DMS79 (cell line): ENCODE measurements around the gene PHYKPL.
"Not testable (repeated sequence)": the region's sequence is repeated elsewhere in the genome, so short reads cannot be mapped to it uniquely, and the experiment has no call there.

Experiments used
- DNase-seq: peaks from one replicate; lab custom pipeline; 2025; lab: John Stamatoyannopoulos, UW

The PHYKPL gene

DNA sequence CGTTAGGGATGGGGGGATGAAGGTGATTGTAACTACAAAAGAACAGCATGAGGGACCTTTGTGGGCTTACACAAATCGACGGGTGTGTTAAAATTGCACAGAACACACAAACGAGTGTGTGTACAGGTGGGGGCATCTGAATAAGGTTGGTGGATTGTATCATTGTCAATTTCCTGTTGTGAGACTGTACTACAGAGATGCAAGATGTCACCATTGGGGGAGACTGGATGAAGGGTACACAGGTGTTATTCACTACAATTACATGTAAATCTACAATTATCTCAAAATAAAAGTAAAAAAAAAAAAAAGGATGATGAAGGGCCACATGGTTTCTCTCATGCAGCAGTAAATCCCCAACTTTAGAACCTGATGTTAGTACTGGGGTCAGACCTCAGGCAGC is 31.4 kb upstream of the PHYKPL start:
- DNase-seq = no peak

DNA sequence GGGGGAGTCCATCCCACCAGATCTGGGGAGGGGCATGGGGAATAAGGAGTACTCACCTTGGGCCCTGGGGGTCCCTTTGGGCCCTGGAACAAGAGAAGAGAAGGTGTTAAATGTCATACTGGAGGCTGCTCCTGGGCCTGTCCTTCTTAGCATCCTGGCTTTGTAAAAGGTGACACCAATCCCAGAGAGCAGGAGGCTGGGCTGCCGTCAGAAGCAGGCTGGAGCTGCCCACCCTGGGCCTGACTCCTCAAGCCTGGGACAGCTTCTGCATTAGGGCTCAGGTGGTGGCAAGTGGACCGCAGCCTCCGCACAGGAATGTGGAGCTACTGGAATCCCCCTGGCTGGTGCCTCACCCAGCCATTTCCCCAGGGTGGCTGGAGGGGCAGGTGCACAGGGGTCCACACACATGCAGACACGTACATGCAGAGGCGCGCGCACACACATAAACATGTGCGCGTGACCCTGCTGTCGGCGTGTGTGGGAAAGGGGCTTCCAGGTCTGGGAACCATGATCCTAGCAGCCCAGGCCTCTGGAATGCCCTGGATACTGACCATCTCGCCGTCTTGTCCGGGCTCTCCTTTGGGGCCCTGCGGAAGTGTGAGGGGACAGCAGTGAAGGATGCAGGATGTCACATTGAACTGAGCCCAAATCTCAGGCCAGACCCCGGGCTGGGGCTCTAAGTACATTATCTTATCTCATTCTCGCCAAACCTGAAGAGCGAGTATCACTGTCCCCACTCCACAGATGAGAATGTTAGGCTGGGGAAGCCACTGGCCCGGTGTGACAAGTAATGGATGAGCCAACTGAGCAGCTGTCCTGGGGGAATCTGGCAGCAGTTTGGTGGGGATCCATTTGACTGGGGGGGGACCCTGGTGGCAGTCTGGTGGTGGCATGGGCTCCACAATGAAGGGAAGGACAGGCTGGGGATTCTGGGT is 29.3 kb upstream of the PHYKPL start:
- no peak for DNase-seq

DNA sequence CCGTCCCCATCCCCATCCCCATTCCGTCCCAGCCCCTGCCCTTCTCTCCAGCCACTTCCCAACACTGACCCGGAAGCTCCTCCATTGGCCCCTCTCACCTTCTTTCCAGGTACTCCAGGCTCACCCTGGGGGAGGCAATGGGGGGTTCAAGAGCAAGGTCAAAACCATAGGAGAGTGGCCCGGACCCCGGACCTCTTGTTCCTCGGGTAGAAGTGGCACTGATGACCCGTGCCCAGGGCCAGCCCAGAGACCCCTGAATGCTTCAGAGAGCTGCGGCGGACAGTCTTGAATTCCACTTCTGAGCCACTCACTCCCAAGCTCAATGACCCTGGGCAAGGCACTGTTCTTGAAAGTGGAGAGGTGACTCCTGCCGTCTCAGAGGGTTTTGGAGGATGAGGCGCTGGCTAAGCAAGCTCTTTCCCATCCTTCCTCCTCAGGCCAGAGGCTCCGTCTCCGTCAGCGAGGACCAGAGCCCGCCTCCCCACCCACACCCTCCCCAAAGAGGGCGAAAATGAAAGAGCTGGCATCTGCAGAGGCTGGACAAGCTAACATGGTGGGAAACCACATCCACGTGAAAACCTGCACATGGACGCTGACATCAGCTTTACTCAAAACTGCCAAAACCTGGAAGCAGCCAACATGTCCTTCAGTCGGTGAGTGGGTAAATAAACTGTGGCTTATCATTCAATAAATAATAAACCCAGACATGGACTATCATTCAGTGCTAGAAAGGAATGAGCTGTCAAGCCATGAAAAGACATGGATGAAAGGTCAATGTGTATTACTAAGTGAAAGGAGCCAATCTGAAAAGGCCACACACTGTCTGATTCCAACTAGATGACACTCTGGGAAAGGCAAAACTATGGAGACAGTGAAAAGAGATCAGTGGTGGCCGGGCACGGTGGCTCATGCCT is 27.3 kb upstream of the PHYKPL start:
- DNase-seq = no peak

DNA sequence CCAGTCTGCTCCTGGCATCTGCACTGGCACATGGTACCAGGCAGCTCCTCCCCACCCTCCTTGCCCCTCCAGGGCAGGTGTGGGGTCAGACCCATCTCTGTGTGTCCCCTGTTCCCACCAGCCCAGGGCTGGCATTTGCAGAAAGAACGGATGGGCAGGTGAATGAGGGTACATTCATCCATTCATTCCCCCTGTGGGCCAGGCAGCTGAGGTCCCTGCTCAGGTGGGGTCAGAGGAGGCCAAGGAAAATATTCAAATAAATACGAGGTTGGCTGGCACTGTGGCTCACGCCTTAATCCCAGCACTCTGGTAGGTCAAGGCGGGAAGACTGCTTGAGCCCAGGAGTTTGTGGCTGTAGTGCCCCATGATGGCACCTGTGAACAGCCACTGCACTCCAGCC is 25.0 kb upstream of the PHYKPL start:
- DNase-seq = no peak

DNA sequence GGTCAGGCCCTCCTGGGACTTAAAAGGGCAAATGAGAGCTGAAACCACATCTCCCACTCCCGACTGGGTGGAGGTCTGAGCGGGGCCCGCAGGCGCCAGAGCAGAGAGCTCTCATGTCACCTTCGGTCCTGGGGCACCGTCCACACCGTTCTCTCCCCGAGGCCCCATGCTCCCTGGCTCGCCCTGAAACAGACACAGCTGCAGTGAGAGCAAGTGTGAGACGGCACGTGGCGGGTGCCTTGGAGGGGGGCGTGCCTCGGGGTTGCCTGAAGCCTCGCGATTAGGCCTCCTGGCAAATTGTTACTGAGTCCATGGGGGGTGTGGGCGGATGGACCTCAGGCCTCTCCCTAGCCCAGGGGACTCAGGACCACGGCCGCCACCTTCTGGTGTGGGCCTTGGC is 24.1 kb upstream of the PHYKPL start:
- DNase-seq = no peak

DNA sequence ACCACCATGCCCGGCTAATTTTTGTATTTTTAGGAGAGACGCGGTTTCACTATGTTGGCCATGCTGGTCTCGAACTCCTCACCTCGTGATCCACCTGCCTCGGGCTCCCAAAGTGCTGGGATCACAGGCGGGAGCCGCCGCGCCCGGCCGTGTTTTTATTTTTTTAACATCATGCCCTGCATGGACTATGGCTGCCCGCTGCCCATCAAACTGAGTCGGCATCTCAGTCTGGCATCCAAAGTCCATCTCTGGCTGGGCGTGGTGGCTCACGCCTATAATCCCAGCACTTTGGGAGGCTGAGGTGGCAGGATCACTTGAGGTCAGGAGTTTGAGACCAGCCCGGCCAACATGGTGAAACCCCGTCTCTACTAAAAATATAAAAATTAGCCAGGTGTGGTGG is 21.0 kb upstream of the PHYKPL start:
- not testable (repeated sequence) for DNase-seq

DNA sequence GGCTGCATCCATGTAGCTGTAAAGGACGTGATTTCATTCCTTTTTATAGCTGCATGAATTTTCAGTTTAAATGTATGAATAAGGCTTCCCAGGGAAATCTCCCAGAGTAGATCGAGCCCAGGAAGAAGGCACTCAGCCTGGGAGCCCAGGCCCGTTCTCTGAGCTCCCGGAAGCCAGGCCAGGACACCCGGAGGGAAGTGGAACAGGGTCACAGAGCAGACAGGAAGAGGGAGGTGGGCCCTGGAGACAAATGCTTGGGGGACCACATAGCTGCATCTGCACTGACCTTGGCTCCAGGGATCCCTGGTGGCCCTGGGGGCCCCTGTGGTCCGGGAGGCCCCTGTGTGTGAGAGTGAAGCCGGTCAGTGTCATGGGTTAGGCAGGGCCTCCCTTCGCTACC is 19.7 kb upstream of the PHYKPL start:
- no peak for DNase-seq

DNA sequence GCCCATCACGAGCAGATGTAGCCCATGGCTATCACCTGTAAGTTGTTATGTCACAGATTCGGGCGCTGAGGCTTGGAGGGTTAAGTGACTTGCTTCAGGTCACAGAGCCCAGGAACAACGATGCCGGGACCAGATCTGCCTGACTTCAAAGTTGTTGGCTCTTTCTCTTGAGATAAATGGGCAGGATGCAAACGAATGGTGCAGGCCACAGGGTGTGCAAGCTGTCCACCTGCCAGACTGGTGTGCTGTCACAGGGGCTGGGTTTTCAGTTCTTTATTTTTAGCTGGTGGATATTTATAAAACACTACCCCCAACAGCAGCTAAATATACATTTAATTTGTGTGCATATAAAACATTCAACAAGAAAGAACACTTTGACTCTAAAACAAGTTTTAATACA is 17.7 kb upstream of the PHYKPL start:
- no peak for DNase-seq

DNA sequence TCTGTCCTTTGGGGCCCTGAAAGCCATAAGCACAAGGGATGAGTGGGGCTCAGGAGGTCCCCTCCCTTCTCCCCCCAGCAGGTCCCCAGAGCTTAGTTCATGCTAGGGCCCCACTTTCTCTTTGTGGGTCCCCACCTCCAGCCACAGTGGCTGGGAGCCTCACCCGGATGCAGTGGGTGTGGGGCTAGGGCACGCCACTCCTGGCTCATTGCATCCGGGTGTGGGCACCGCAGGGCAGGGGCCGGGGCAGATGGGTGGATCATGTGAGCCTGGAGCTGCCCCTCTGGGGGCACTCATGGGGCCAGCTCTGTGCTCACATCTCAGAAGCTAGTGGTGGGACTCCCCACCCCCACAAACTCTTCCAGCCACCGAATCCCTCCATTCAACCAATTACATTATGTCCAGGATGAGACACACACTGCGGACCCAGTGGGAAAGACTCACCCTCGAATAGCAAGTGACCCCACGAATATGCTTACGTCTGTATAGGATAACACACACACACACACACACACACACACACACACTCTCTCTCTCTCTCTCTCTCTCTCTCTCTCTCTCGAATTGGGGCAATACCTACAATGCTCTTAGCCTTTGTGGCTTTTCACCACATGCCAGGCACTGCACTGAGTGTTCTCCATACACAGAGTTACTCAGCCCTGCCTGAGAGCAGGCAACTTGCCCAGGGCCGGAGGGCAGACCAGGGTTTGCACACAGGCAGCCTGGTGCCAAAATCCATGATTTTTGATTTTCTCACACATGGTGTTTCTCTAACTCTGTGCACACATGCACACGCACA is 16.8 kb upstream of the PHYKPL start:
- DNase-seq = peak; percentile 47

DNA sequence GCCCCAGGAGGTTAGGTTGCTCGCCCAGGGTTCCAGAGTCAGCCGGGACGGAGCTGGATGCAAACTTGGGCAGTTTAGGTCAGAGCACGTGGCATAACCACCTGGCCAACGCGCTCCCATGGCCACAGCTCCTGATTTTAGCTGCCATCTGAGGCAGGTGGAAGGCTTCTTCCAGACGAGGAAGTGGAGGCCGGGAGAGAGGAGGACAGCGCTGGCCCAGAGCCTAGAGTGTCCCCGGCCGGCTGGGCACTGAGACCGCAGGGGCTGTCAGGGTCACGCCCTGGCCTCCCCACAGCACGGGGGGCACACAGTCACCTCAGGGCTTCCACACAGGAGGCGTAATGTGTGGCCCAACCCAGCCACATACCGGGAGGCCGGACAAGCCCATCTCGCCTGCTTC is 16.1 kb upstream of the PHYKPL start:
- DNase-seq = no peak

DNA sequence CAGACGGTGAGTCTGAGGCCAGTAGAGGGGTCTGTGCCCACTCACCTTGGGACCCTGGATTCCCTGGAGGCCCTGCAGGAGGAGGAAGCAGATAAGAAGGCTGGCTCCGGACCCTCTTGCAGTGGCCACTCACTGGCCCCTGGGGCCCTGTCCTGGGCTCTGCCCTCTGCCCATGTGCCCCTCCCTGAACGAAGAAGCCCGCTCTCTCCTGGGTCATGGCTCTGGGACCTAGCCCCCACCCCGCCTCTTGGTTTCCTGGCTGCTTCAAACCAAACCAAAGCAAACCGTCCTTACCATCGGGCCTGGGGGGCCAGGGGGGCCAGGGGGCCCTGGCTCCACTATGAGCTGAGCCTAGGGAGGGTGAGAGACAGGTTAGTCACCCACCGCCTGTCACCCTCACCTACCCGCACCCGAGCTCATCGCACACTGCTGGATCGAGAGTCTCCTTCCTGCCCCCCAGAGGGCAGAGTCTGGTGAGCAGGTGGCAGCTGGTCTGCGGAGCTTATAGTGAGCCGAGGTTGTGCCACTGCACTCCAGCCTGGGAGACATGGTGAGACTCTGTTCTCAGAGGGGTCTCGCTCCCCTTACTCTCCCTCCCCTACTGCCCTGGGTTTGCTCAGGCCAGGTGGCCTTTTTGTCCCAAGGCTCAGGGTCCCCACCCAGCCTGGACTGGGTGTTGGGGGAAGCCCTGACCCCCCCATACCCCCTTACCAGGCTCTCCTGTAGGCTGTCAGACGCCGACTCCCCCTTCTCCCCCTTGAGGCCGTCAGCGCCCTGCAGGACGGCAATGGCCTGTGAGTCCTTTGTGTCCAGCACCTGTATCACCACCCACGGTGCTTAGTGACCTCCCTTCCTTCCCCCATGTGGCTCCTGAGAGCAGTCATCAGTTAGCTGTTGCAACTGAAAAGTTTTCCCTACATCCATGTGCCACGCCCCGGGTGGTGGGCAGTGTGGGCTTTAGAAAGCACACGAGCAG is 15.2 kb upstream of the PHYKPL start:
- no peak for DNase-seq

DNA sequence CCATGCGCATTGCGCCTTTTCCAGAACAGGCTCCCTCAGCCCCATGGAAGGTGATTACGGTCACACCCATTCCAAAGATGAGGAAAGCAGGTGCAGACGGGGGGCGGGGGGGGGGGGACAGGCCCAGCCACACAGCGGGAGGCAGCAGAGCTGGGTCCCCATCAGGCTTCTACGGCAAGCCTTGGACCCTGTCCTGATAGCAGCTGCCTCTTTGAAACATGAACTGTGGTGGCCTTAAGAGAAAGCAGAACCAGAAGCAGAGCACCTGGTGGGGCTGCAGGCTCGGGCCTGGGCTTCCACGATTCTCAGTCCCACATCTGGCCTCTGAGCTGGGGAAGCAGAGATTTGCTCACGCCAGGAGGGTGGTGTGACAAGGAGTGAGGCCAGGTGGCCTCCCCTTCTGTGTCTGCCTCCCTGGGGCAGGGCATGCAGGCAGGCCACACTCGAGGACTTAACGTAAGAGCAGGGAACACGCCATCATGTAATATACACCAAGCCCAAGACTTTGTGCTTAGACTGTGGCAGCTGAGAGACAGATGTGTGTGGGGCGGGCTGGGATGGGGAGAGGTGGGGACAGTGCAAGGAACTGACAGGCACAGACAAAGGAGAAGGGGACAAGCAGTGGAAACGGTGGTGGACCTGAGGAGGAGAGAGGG is 14.2 kb upstream of the PHYKPL start:
- DNase-seq = no peak

DNA sequence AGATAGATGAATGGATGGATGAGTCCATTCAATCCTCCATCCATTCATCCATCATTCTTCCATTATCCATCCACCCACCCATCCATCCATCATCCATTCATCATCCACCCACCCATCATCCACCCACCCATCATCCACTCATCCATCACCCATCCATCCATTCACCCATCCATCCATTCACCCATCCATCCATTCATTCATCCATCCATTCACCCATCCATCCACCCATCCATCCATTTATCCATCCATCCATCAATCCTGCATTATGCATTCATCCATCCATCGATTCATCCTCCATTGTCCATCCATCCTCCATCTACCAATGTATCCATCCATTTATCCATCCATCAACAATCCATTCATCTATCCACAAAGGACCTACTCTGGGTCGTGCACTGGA is 12.8 kb upstream of the PHYKPL start:
- no peak for DNase-seq

DNA sequence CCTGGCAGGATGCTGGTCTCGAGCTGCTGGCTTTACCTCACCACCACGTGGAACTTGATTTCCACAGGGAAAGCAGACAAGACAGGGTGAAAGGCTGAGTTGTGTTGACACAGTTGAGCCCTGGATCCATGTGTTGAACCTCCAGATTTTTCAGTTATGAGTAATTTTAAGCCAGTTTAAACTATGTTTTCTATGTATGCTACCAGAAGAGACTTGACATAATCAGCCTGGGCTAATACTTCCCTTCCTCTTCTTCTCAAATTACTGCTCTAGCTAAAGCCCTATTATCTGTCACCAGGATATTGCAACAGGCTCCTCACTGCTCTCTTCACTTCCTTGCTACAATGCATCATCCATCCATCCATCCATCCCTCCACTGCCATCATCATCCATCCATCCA is 12.0 kb upstream of the PHYKPL start:
- no peak for DNase-seq

DNA sequence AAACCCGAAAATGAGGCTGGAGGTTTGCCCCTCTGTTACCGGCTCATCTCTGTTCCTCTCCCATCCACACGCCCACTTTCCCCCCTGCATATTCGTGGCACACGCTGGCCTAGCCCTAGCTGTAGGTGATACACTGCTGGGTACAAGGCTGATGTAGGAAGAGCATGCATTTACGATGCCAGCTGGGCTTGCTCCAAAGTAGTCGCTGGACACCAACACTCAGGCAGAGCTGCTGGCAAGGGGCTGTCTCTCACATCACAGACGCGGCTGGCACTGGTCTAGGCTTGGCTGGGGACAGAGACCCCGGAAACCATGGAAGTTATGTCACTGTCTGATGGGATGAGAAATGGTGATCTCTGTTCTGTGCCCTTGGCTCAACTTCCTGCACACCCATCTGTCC is 9.8 kb upstream of the PHYKPL start:
- no peak for DNase-seq

DNA sequence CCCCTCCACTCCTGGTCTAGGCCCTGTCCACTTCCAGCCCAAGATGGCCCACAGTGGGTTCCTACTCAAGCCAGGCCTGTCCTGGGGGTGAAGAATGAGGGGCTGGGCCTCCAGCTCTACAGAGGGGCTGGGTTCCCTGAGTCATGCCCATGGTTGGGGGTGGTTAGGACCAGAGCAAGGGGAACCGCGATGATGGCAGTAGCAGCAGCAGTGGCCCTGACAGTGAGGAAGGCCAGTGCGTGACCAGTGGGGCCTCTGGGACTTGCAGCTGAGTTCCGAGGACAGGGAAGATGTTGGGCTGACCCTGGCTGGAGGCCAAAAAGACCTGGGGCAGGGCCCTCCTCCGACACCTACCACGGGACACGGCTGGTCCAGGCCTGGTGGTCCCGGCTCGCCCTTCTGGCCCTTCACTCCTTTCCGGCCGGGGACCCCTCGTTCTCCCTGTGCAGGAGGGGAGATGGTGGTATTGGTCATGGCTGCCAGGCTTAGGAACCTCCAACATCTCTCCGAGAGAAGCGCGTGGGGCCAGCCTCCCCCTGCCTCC is 9.2 kb upstream of the PHYKPL start:
- DNase-seq = no peak

DNA sequence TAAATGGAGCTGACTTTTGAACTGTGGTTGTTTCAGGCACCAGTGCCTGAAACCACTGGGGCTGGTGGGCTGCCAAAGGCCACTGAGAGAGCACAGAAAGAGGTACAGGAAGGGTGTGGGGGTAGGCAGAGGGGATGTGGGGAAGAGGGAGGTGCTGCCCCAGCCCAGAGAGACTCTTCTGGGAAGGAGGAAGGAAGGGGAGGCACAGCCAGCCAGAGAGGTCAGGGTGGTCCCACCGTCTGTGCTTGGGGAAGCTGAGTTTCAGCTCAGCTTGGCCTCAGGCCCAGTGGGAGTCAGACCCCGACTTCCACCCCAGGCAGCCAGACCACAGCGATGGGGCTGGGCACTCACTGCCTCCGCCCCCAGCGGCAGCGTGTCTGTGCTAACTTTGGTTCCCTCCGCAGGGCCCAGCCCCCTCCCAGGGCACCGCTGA is 8.6 kb upstream of the PHYKPL start:
- DNase-seq = no peak

DNA sequence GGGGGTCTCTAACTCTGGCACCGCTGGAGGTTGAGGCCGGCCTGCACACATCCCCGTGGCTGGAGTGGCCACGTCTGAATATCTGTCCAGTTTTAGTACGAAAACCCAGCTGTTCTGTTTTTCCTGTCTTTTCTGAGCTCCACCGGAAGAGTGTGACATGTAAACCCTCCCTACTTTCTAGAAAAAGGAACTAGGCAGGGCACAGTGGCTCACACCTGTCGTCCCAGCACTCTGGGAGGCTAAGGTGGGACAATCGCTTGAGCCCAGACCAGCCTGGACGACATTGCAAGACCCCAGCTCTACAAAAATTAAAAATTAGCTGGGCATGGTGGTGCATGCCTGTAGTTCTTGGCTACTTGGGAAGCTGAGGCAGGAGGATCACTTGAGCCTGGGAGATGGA is 8.2 kb upstream of the PHYKPL start:
- DNase-seq = no peak

DNA sequence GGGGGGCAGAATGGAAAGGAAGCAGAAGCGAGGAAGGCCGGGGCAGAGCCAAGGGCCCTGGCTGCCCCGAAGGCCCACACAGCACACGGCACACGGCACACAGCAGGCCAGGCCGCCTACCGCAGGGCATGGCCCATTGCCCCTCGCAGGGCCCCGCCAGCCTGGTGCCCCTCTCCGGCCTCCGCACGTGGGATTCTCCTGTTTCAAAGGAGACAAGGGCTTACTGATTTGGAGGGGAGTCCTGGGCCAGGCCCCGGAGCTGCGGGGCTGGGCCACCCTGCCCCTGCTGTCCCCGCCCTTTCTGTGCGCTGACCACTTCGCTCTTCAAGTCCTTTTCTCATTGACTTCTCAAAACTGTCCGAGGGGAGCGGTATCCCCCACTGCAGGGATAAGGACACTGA is 7.7 kb upstream of the PHYKPL start:
- no peak for DNase-seq

DNA sequence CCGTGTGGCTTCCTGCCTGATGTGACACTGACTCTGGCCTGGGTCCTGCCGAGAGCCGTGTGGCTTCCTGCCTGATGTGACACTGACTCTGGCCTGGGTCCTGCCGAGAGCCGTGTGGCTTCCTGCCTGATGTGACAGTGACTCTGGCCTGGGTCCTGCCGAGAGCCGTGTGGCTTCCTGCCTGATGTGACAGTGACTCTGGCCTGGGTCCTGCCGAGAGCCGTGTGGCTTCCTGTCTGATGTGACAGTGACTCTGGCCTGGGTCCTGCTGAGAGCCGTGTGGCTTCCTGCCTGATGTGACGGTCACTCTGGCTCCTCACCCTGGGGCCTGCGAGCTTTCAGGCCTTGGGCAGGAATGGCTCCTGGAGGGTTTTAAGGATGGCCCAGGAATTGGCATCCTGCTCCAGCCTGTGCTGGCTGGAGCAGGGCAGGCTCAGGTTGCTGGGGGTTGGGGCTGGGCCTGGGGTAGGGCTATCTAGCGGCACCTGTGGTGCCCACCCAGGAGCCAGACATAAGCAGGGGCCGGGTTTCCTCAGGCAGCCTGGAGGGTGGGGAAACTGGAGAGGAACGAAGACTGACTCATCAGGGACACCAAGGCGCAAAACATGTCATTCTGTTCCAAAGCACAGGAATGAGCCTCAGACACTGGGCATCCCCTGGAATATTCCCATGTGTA is 7.2 kb upstream of the PHYKPL start:
- DNase-seq = not testable (repeated sequence)
